ENCODE data around the gene ABHD12.

ABHD12 gene

GRCh38 chr20:25281541-25281991 is 109.1 kb downstream of the ABHD12 start:
- H3K4me3 ChIP-seq (ENCODE audit: low read length) = no peak overlapping the region
- no peak for DNase-seq (ENCODE audit: low read depth)
- TF ChIP-seq, protein P1, sequence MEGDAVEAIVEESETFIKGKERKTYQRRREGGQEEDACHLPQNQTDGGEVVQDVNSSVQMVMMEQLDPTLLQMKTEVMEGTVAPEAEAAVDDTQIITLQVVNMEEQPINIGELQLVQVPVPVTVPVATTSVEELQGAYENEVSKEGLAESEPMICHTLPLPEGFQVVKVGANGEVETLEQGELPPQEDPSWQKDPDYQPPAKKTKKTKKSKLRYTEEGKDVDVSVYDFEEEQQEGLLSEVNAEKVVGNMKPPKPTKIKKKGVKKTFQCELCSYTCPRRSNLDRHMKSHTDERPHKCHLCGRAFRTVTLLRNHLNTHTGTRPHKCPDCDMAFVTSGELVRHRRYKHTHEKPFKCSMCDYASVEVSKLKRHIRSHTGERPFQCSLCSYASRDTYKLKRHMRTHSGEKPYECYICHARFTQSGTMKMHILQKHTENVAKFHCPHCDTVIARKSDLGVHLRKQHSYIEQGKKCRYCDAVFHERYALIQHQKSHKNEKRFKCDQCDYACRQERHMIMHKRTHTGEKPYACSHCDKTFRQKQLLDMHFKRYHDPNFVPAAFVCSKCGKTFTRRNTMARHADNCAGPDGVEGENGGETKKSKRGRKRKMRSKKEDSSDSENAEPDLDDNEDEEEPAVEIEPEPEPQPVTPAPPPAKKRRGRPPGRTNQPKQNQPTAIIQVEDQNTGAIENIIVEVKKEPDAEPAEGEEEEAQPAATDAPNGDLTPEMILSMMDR (conservative IDR thresholded peaks at IDR 0.05; ENCODE audit: low read depth, low read length) = no peak

DNA sequence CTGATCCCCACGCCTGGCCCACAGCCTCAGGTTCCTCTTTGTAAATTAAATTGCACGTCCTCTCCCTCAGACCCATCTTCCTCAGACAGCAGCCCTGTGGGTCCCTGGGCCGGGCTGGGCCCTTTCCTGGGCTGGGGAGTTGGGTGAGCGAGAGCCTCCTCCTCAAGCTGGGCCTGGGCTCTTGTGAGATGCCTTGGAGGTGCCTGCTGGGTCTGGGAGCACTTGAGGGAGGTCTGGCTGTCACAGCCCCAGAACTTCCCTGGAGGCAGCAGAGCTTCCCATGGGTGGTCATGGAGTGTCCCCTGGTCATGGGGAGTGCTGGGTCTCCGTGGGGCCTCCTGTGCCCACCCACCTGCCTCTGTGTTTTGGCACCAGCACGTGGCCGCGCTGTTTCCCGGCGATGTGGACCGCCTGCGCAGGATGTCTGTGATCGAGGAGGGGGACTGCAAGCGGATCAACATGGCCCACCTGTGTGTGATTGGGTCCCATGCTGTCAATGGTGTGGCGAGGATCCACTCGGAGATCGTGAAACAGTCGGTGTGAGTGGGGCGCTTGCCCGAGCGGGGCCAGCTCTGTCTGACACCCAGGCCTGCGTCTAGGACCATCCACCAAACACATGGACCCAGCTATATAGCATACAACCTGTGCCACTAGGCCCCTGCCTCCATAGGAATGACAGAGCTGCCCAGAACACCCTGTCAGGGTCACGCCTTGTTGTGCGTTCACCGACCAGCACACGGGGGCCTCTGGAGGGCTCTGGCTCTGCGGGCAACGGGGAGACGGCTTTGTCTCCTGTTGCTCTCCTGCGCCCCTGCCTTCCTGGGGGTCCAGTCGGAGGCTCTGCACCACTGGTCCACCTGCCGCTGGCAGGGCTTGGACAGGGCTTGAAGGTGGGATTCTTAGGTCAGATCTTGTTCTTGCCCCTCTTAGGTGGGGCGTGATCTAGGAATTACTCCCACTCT is 109.8 kb downstream of the ABHD12 start:
- H3K4me3 ChIP-seq (ENCODE audit: low read length) = no peak overlapping the region
- no peak for DNase-seq (ENCODE audit: low read depth)
- TF ChIP-seq, protein P1 (conservative IDR thresholded peaks at IDR 0.05; ENCODE audit: low read depth, low read length) = no peak

DNA sequence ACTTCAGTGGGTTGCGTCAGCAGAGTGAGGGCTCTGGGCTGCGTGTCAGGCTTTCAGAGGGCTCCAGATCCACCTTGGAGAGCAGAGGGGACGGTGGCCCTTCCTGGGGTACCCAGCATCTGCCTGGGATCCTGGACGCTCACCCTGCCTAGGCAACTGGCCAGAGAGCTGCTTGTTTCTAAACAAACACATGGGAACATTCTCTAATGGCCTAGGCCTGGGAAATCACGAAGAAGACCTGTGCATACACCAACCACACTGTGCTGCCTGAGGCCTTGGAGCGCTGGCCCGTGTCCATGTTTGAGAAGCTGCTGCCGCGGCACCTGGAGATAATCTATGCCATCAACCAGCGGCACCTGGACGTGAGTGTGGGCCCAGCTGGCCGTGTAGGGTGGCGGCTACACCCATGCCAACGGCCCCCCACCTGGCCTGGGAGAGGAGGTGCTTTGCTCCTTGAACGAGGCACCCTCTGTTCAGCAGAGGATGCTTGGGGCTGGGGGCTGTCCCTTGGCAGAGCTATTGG is 110.5 kb downstream of the ABHD12 start:
- TF ChIP-seq, protein P1 (conservative IDR thresholded peaks at IDR 0.05; ENCODE audit: low read depth, low read length) = no peak

GRCh38 chr20:25279403-25279802 is 111.2 kb downstream of the ABHD12 start:
- no peak overlapping the region for H3K4me3 ChIP-seq (ENCODE audit: low read length)
- TF ChIP-seq, protein P1 (conservative IDR thresholded peaks at IDR 0.05; ENCODE audit: low read depth, low read length) = no peak
- no peak for DNase-seq (ENCODE audit: low read depth)

More for the DNA sequence above, 110.5 kb downstream of the ABHD12 start:
- DNase-seq (ENCODE audit: low read depth) = no peak
- no peak overlapping the region for H3K4me3 ChIP-seq (ENCODE audit: low read length)

- no peak for DNase-seq (ENCODE audit: low read depth)
- H3K4me3 ChIP-seq (ENCODE audit: low read length) = no peak overlapping the region
- TF ChIP-seq, protein P1 (conservative IDR thresholded peaks at IDR 0.05; ENCODE audit: low read depth, low read length) = no peak
These were observed 111.8 kb downstream of the ABHD12 start for GRCh38 chr20:25278636-25279361.

DNA sequence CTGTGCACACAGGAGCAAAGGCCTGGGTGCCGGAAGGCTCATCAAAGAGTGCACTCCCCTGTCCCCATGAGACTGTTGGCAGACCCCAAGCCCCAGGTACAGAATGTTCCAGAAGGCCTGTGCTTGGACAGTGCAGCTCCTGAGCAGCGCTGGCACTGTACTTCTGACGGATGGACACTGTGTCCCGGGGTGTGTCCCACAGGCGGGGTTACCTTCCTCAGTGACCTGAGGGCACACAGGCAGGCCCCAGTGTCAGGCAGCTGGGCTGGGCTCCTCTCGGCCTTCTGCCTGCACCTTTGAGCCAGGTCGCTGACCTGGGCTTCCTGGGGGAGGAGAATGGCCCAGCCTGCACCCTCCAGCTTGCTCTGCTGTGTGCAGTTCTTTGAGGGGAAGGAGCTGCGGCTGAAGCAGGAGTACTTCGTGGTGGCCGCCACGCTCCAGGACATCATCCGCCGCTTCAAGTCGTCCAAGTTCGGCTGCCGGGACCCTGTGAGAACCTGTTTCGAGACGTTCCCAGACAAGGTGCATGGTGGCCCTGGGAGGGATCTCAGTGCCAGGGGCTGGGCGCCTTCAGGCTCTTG is 112.6 kb downstream of the ABHD12 start:
- no peak for DNase-seq (ENCODE audit: low read depth)
- H3K4me3 ChIP-seq (ENCODE audit: low read length) = no peak overlapping the region
- TF ChIP-seq, protein P1 (conservative IDR thresholded peaks at IDR 0.05; ENCODE audit: low read depth, low read length) = no peak

All from retinal pigment epithelial cell (primary cell).